IMR-90 (cell line): ENCODE data around the gene RMC1. TPM values are rescaled to one million over a fixed set of nuclear protein-coding genes. Genes with fewer than 3 reads are reported as not detected.
A peak's percentile ranks its signal among the peaks of the same experiment; 100 is the strongest.

Experiments used
- ATAC-seq: fragments of 200-7000 bp; cut with Tn5 transposase; 2 replicates; pipeline ENCODE4 v1.9.1; 2020; ENCODE audit warnings: low read depth, mild to moderate bottlenecking, moderate library complexity
- BruUV-seq: library from RNA; stranded (reverse); fragments of 400-500 nt; replicated peaks from 2 replicates; lab custom pipeline; 2021; lab: Mats Ljungman, UMichigan
- CTCF ChIA-PET: fragments of 300-600 bp; formaldehyde crosslinking; extraction: SDS; loops from one replicate; lab custom pipeline; 2021; ENCODE audit warnings: antibody characterized with exemption; lab: Yijun Ruan, JAX
- POLR2A ChIA-PET: fragments of 300-600 bp; sonication (Branson Sonifier 250); formaldehyde crosslinking; loops from one replicate; lab custom pipeline; 2022; ENCODE audit warnings: antibody characterized with exemption; ENCODE audit not compliant: unreplicated experiment; lab: Charles Lee
- DNase-seq: peaks from one replicate; pipeline ENCODE4 v3.0.0; 2013
- H2AFZ ChIP-seq: replicated peaks from 2 replicates; pipeline ENCODE3; 2013; ENCODE audit warnings: low read length, mild to moderate bottlenecking; ENCODE audit not compliant: poor library complexity
- H2AK5ac ChIP-seq: 2 replicates; pipeline ENCODE4 v1.6.1; 2013; ENCODE audit warnings: low read depth, low read length, inconsistent platforms
- H2AK9ac ChIP-seq: replicated peaks from 2 replicates; pipeline ENCODE3; 2013; ENCODE audit warnings: mild to moderate bottlenecking, low read depth, low read length, moderate library complexity; ENCODE audit not compliant: poor library complexity
- H2BK120ac ChIP-seq: 2 replicates; pipeline ENCODE4 v1.6.1; 2013; ENCODE audit warnings: low read depth, low read length, inconsistent platforms
- H2BK15ac ChIP-seq: 3 replicates; pipeline ENCODE4 v1.6.1; 2013; ENCODE audit warnings: low read depth, low read length, inconsistent platforms
- H2BK20ac ChIP-seq: 2 replicates; pipeline ENCODE4 v1.6.1; 2013; ENCODE audit warnings: low read depth, mild to moderate bottlenecking, inconsistent platforms, low read length, moderate library complexity
- H2BK5ac ChIP-seq: 2 replicates; pipeline ENCODE4 v1.6.1; 2013; ENCODE audit warnings: mild to moderate bottlenecking, low read depth, low read length, inconsistent platforms; ENCODE audit not compliant: poor library complexity, severe bottlenecking
- H3K14ac ChIP-seq: replicated peaks from 2 replicates; pipeline ENCODE4 v1.6.1; 2013; ENCODE audit warnings: low read depth, low read length, inconsistent platforms
- H3K18ac ChIP-seq: 2 replicates; pipeline ENCODE4 v1.6.1; 2013; ENCODE audit warnings: low read depth, low read length, control low read depth
- H3K23ac ChIP-seq: 2 replicates; pipeline ENCODE4 v1.6.1; 2013; ENCODE audit warnings: low read depth, low read length, inconsistent platforms
- H3K27ac ChIP-seq: 2 replicates; pipeline ENCODE4 v1.5.1; 2013; ENCODE audit warnings: mild to moderate bottlenecking, control low read depth, low read length; ENCODE audit not compliant: insufficient read depth
- H3K27me3 ChIP-seq: 2 replicates; pipeline ENCODE4 v1.6.1; 2013; ENCODE audit warnings: low read length; ENCODE audit not compliant: control insufficient read depth, insufficient read depth
- H3K36me3 ChIP-seq: 2 replicates; pipeline ENCODE4 v1.6.1; 2013; ENCODE audit warnings: low read length, mixed read lengths; ENCODE audit not compliant: control insufficient read depth, insufficient read depth
- H3K4ac ChIP-seq: 2 replicates; pipeline ENCODE4 v1.6.1; 2013; ENCODE audit warnings: low read depth, low read length, inconsistent platforms
- H3K4me1 ChIP-seq: 2 replicates; pipeline ENCODE4 v1.6.1; 2013; ENCODE audit warnings: low read length, mixed read lengths; ENCODE audit not compliant: control insufficient read depth, insufficient read depth
- H3K4me2 ChIP-seq: 2 replicates; pipeline ENCODE4 v1.6.1; 2013; ENCODE audit warnings: low read depth, mild to moderate bottlenecking, control low read depth, low read length, moderate library complexity
- H3K4me3 ChIP-seq: 2 replicates; pipeline ENCODE4 v1.5.1; 2013; ENCODE audit warnings: low read depth, mild to moderate bottlenecking, control low read depth, low read length, moderate library complexity; ENCODE audit not compliant: insufficient read depth
- H3K56ac ChIP-seq: 2 replicates; pipeline ENCODE4 v1.6.1; 2013; ENCODE audit warnings: low read length, inconsistent platforms; ENCODE audit not compliant: insufficient read depth; ENCODE audit errors: extremely low read depth
- H3K79me1 ChIP-seq, 2 experiments: 2 replicates each; pipeline ENCODE4 v1.6.1; 2013; ENCODE audit warnings: low read length in 2 of 2, inconsistent platforms in 1 of 2, low read depth in 1 of 2
- H3K9ac ChIP-seq: 2 replicates; pipeline ENCODE4 v1.6.1; 2013; ENCODE audit warnings: low read depth, low read length, control low read depth
- H3K9me1 ChIP-seq: 2 replicates; pipeline ENCODE4 v1.6.1; 2013; ENCODE audit warnings: low read length, inconsistent platforms; ENCODE audit not compliant: insufficient read depth
- H3K9me3 ChIP-seq: 2 replicates; pipeline ENCODE4 v1.6.1; 2013; ENCODE audit warnings: low read length; ENCODE audit not compliant: control insufficient read depth, insufficient read depth
- H4K20me1 ChIP-seq: 2 replicates; pipeline ENCODE4 v1.6.1; 2013; ENCODE audit warnings: low read length, inconsistent platforms; ENCODE audit not compliant: insufficient read depth
- H4K5ac ChIP-seq: 2 replicates; pipeline ENCODE4 v1.6.1; 2013; ENCODE audit warnings: mild to moderate bottlenecking, low read depth, low read length, control low read depth
- H4K8ac ChIP-seq, 2 experiments: 2 replicates each; pipeline ENCODE4 v1.6.1; 2013; ENCODE audit warnings: low read depth in 2 of 2, low read length in 2 of 2, control low read depth in 1 of 2, inconsistent platforms in 1 of 2
- H4K91ac ChIP-seq: 2 replicates; pipeline ENCODE4 v1.6.1; 2013; ENCODE audit warnings: low read depth, low read length, inconsistent platforms; ENCODE audit not compliant: insufficient read depth
- BHLHE40 ChIP-seq: fragments of 150-350 bp; IDR thresholded peaks from 2 replicates; pipeline ENCODE4 v1.6.1; 2016; ENCODE audit warnings: mild to moderate bottlenecking, low read depth, low read length
- CEBPB ChIP-seq: IDR thresholded peaks from 2 replicates; pipeline ENCODE4 v1.6.1; 2012; ENCODE audit warnings: low read depth, low read length, improper control_type of control experiment
- WGBS, 2 experiments: methylation state at CpG; one replicate each; pipeline versions ENCODE4 v1.1.5 to v1.1.7; 2013; ENCODE audit warnings: missing lambda C conversion rate in 2 of 2; ENCODE audit not compliant: insufficient read length in 1 of 2; ENCODE audit errors: extremely low coverage in 2 of 2; 5-methylcytosine and 5-hydroxymethylcytosine counted together
- dilution Hi-C: fragments of 300-500 bp; cut with HindIII; formaldehyde crosslinking; loops from one replicate; pipeline ENCODE4 v1.14.3; 2018; ENCODE audit warnings: low sequenced_read_pairs; ENCODE audit not compliant: unreplicated experiment
- in situ Hi-C: fragments of 300-500 bp; cut with MboI; formaldehyde crosslinking; loops from 3 replicates; pipeline ENCODE4 v1.14.3; 2019; ENCODE audit warnings: low sequenced_read_pairs, inconsistent platforms, mixed read lengths
- intact Hi-C: fragments of 100-400 bp; cut with micrococcal nuclease; formaldehyde crosslinking; loops from 2 replicates; pipeline ENCODE4 v1.10.0; 2022
- polyA plus RNA-seq, 3 experiments: library from polyadenylated mRNA; depleted of rRNA; stranded (reverse); fragments of >200 nt; gene quantifications; 2 replicates each; pipeline ENCODE4 v1.2.3, GENCODE V29; 2012; ENCODE audit warnings: low replicate concordance in 1 of 3
- total RNA-seq: library from RNA; depleted of rRNA; stranded (reverse); fragments of >200 nt; gene quantifications from 2 replicates; pipeline ENCODE4 v1.2.3, GENCODE V29; 2012
- TF ChIP-seq, protein P1 (sequence below): conservative IDR thresholded peaks from 2 replicates; pipeline ENCODE4 v1.5.1; 2012; ENCODE audit warnings: mild to moderate bottlenecking, low read depth, low read length, improper control_type of control experiment
- TF ChIP-seq, protein P2 (sequence below): fragments of 150-350 bp; IDR thresholded peaks from 2 replicates; pipeline ENCODE4 v1.6.1; 2016; ENCODE audit warnings: low read depth, mild to moderate bottlenecking, low read length, moderate library complexity, borderline replicate concordance
- TF ChIP-seq, protein P3 (sequence below): fragments of 150-350 bp; IDR thresholded peaks from 2 replicates; pipeline ENCODE4 v1.6.1; 2017; ENCODE audit warnings: mild to moderate bottlenecking, antibody characterized with exemption, low read length, low read depth

RMC1 gene
- total and polyA plus RNA-seq, 2 of the 4 experiments (the other 2 are of a cell fraction), result 14.2 to 18.0 TPM

DNA sequence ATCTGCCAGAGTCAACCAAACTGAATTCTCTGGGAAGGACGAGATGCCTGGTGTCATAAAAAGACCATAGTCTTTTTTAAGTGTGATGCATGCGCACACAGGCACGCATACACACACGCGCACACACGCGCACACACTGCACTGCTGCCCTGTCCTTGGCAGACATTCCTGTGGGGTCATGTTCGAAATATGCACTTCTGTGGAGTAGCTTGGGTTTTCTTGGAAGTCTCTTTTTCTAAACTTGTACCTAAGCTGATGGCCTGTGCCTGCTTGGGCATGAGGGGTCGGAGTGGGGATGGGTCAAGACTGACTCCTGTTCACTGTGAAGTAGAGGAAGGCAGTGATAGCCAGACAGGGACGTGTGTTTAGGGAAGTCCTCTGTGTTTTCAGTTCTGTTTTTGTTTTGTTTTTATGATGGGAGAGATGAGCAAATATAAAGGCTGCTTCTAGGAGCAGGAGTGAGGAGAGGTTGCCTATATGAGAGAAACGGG lies 4.0 kb upstream of the RMC1 start:
- Histone ChIP-seq H2AK5ac (peak overlapping the region; percentile 89), H3K14ac (peak overlapping the region; percentile 91; the same call in 1 of the 2 replicates), H4K20me1 (no peaks in the 10 kb centered on the region), H3K4ac (peak overlapping the region; percentile 70), H3K79me1 (peaks cover 6 to 16% of the 10 kb centered on the region in 2 experiments), H4K91ac (peak overlapping the region; percentile 54; the same call in 1 of the 2 replicates), H3K4me1 (peaks cover 10% of the 10 kb centered on the region), H2BK20ac (peak overlapping the region; percentile 63; the same call in 1 of the 2 replicates), H3K9ac (peak overlapping the region; percentile 36; the same call in 1 of the 2 replicates), H3K27ac (peak overlapping the region; percentile 34; the same call in 1 of the 2 replicates), H2BK120ac (peak overlapping the region; percentile 71; the same call in 1 of the 2 replicates), H3K9me3 (no peaks in the 10 kb centered on the region), H3K23ac (no peak overlapping the region), H2BK15ac (no peak overlapping the region; the same call in 2 of the 3 replicates), H3K9me1 (peaks cover 8% of the 10 kb centered on the region), H3K36me3 (no peaks in the 10 kb centered on the region), H2AK9ac (no peak overlapping the region), H3K4me3 (no peak overlapping the region), H3K18ac (peak overlapping the region; percentile 73; the same call in 1 of the 2 replicates), H2BK5ac (no peak overlapping the region), H3K56ac (no peak overlapping the region; the same call in 1 of the 2 replicates), H2AFZ (peak overlapping the region; percentile 72), H4K5ac (peak overlapping the region; percentile 45; the same call in 1 of the 2 replicates), H3K27me3 (no peaks in the 10 kb centered on the region), H3K4me2 (peak overlapping the region; percentile 67), H4K8ac (peak overlapping the region in 1 of 2 experiments; percentile 76; a peak in 1 of 4 replicates)
- ATAC-seq (0 out of 2 replicates have a peak, but pooled peaks have one; percentile 3), DNase-seq (peak; percentile 71)
- intact Hi-C loops (loop anchor here (5.0 kb wide), 1 partner anchor 203 kb away; no protein-coding TSS in a partner anchor), in situ Hi-C loops (no loop called here), dilution Hi-C loops (no loop called here)
- WGBS, 2 experiments, result 33% methylated on average over 1 of the region's 11 CpGs; no CpG with 5 or more reads in 1 of the 2 experiments
- ChIA-PET POLR2A (no interaction called here), CTCF (interaction anchor here (0.7 kb wide), 1 partner anchor 13 kb away, joined by 3 read pairs; no protein-coding TSS in a partner anchor)
- no TSS peak for BruUV-seq
- no peak for TF ChIP-seq CEBPB
- TF ChIP-seq, protein P1, sequence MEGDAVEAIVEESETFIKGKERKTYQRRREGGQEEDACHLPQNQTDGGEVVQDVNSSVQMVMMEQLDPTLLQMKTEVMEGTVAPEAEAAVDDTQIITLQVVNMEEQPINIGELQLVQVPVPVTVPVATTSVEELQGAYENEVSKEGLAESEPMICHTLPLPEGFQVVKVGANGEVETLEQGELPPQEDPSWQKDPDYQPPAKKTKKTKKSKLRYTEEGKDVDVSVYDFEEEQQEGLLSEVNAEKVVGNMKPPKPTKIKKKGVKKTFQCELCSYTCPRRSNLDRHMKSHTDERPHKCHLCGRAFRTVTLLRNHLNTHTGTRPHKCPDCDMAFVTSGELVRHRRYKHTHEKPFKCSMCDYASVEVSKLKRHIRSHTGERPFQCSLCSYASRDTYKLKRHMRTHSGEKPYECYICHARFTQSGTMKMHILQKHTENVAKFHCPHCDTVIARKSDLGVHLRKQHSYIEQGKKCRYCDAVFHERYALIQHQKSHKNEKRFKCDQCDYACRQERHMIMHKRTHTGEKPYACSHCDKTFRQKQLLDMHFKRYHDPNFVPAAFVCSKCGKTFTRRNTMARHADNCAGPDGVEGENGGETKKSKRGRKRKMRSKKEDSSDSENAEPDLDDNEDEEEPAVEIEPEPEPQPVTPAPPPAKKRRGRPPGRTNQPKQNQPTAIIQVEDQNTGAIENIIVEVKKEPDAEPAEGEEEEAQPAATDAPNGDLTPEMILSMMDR, result no peak
- TF ChIP-seq, protein P2, sequence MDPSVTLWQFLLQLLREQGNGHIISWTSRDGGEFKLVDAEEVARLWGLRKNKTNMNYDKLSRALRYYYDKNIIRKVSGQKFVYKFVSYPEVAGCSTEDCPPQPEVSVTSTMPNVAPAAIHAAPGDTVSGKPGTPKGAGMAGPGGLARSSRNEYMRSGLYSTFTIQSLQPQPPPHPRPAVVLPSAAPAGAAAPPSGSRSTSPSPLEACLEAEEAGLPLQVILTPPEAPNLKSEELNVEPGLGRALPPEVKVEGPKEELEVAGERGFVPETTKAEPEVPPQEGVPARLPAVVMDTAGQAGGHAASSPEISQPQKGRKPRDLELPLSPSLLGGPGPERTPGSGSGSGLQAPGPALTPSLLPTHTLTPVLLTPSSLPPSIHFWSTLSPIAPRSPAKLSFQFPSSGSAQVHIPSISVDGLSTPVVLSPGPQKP, result no peak
- TF ChIP-seq BHLHE40, result 0 out of 2 replicates have a peak, but pooled peaks have one; percentile 10
- TF ChIP-seq, protein P3, sequence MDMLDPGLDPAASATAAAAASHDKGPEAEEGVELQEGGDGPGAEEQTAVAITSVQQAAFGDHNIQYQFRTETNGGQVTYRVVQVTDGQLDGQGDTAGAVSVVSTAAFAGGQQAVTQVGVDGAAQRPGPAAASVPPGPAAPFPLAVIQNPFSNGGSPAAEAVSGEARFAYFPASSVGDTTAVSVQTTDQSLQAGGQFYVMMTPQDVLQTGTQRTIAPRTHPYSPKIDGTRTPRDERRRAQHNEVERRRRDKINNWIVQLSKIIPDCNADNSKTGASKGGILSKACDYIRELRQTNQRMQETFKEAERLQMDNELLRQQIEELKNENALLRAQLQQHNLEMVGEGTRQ, result no peak
